Measurements from ENCODE around the gene RUFY4. TPM values are rescaled to one million over a fixed set of nuclear protein-coding genes. Genes with fewer than 3 reads are reported as not detected.

The RUFY4 gene
- total and polyA plus RNA-seq, 2 of the 13 experiments (the other 11 are each of a cell fraction or from before 2014, with no cell fraction given), result not detected

- TF ChIP-seq FUBP1 (CRISPR knock-in tag; IDR thresholded peaks at IDR 0.05; ENCODE audit: borderline replicate concordance) (no peak), DDIT3 (CRISPR knock-in tag; IDR thresholded peaks at IDR 0.05) (no peak), HOXA9 (CRISPR knock-in tag; IDR thresholded peaks at IDR 0.05; ENCODE audit: borderline replicate concordance) (no peak), GTF2F1 (IDR thresholded peaks at IDR 0.05; ENCODE audit: low read length) (no peak), ZNF678 (CRISPR knock-in tag; IDR thresholded peaks at IDR 0.05) (no peak), MTA3 (CRISPR knock-in tag; IDR thresholded peaks at IDR 0.05) (no peak)
Observed at GRCh38 chr2:218024871-218025270, 44.2 kb upstream of the RUFY4 start (continued).

- Histone ChIP-seq H3K27me3 (ENCODE audit: control insufficient read depth in 1 of 2, insufficient read depth in 2 of 2, low read length in 2 of 2) (peaks cover 8 to 60% of the 10 kb centered on the region in 2 experiments), H3K4me1 (ENCODE audit: insufficient read depth, low read length) (no peaks in the 10 kb centered on the region), H4K20me1 (ENCODE audit: insufficient read depth, low read length) (no peaks in the 10 kb centered on the region), H3K4me2 (ENCODE audit: low read depth, low read length) (no peak overlapping the region), H3K36me3 (replicated peaks in 1 of 2; ENCODE audit: control insufficient read depth in 1 of 2, insufficient read depth in 2 of 2, low read length in 2 of 2) (no peaks in the 10 kb centered on the region), H3K9me3 (ENCODE audit: low read length) (no peaks in the 10 kb centered on the region), H2AFZ (ENCODE audit: low read length) (no peak overlapping the region), H3K79me2 (ENCODE audit: insufficient read depth, low read length) (no peaks in the 10 kb centered on the region), H3K9ac (ENCODE audit: insufficient read depth, low read depth, low read length) (no peak overlapping the region), H3K4me3 (replicated peaks in 1 of 3; ENCODE audit: insufficient read depth in 1 of 3, low read depth in 2 of 3, low read length in 3 of 3) (no peak overlapping the region), H3K27ac (ENCODE audit: extremely low read length, insufficient read depth, low read length) (no peak overlapping the region)
- 16% methylated on average over 7 of the region's 7 CpGs for WGBS (ENCODE audit: low lambda C conversion rate)
- DNase-seq (ENCODE audit: low spot score), result no peak
- no TSS peak for BruUV-seq (replicated peaks)
- in situ Hi-C loops (cut with HindIII; ENCODE audit: extremely low pct_ligation_motif_present, low pct_unique_long_range_greater_than_20kb) (no loop called here), intact Hi-C loops (cut with micrococcal nuclease; ENCODE audit: unreplicated experiment) (no loop called here)
- ChIA-PET POLR2A (no interaction called here), CTCF (ENCODE audit: low intra/inter-chr PET ratio, low total read pairs) (no interaction called here)
- no peak for ATAC-seq
- FAIRE-seq, result no peak
- TF ChIP-seq HNF4A (CRISPR knock-in tag; IDR thresholded peaks at IDR 0.05) (no peak), HOXA3 (CRISPR knock-in tag; IDR thresholded peaks at IDR 0.05) (no peak), ZNF687 (CRISPR knock-in tag; IDR thresholded peaks at IDR 0.05) (no peak), PREB (CRISPR knock-in tag; IDR thresholded peaks at IDR 0.05) (no peak), ETV5 (CRISPR knock-in tag; IDR thresholded peaks at IDR 0.05; ENCODE audit: borderline replicate concordance) (no peak), NR1H2 (CRISPR knock-in tag; IDR thresholded peaks at IDR 0.05; ENCODE audit: borderline replicate concordance, low read depth) (no peak)
Observed at GRCh38 chr2:218026244-218026643, 42.8 kb upstream of the RUFY4 start.
